IMR-90 (cell line): Measurements from ENCODE around the gene IKZF3. TPM values are rescaled to one million over a fixed set of nuclear protein-coding genes. Genes with fewer than 3 reads are reported as not detected.

ENCODE experiments used
- ATAC-seq: fragments of 200-7000 bp; cut with Tn5 transposase; 2 replicates; pipeline ENCODE4 v1.9.1; 2020; ENCODE audit warnings: low read depth, mild to moderate bottlenecking, moderate library complexity
- BruUV-seq: library from RNA; stranded (reverse); fragments of 400-500 nt; replicated peaks from 2 replicates; lab custom pipeline; 2021; lab: Mats Ljungman, UMichigan
- CTCF ChIA-PET: fragments of 300-600 bp; formaldehyde crosslinking; extraction: SDS; loops from one replicate; lab custom pipeline; 2021; ENCODE audit warnings: antibody characterized with exemption; lab: Yijun Ruan, JAX
- POLR2A ChIA-PET: fragments of 300-600 bp; sonication (Branson Sonifier 250); formaldehyde crosslinking; loops from one replicate; lab custom pipeline; 2022; ENCODE audit warnings: antibody characterized with exemption; ENCODE audit not compliant: unreplicated experiment; lab: Charles Lee
- DNase-seq: peaks from one replicate; pipeline ENCODE4 v3.0.0; 2013
- H2AFZ ChIP-seq: replicated peaks from 2 replicates; pipeline ENCODE3; 2013; ENCODE audit warnings: low read length, mild to moderate bottlenecking; ENCODE audit not compliant: poor library complexity
- H2AK5ac ChIP-seq: 2 replicates; pipeline ENCODE4 v1.6.1; 2013; ENCODE audit warnings: low read depth, low read length, inconsistent platforms
- H2AK9ac ChIP-seq: replicated peaks from 2 replicates; pipeline ENCODE3; 2013; ENCODE audit warnings: mild to moderate bottlenecking, low read depth, low read length, moderate library complexity; ENCODE audit not compliant: poor library complexity
- H2BK120ac ChIP-seq: 2 replicates; pipeline ENCODE4 v1.6.1; 2013; ENCODE audit warnings: low read depth, low read length, inconsistent platforms
- H2BK15ac ChIP-seq: 3 replicates; pipeline ENCODE4 v1.6.1; 2013; ENCODE audit warnings: low read depth, low read length, inconsistent platforms
- H2BK20ac ChIP-seq: 2 replicates; pipeline ENCODE4 v1.6.1; 2013; ENCODE audit warnings: low read depth, mild to moderate bottlenecking, inconsistent platforms, low read length, moderate library complexity
- H2BK5ac ChIP-seq: 2 replicates; pipeline ENCODE4 v1.6.1; 2013; ENCODE audit warnings: mild to moderate bottlenecking, low read depth, low read length, inconsistent platforms; ENCODE audit not compliant: poor library complexity, severe bottlenecking
- H3K14ac ChIP-seq: replicated peaks from 2 replicates; pipeline ENCODE4 v1.6.1; 2013; ENCODE audit warnings: low read depth, low read length, inconsistent platforms
- H3K18ac ChIP-seq: 2 replicates; pipeline ENCODE4 v1.6.1; 2013; ENCODE audit warnings: low read depth, low read length, control low read depth
- H3K23ac ChIP-seq: 2 replicates; pipeline ENCODE4 v1.6.1; 2013; ENCODE audit warnings: low read depth, low read length, inconsistent platforms
- H3K27ac ChIP-seq: 2 replicates; pipeline ENCODE4 v1.5.1; 2013; ENCODE audit warnings: mild to moderate bottlenecking, control low read depth, low read length; ENCODE audit not compliant: insufficient read depth
- H3K27me3 ChIP-seq: 2 replicates; pipeline ENCODE4 v1.6.1; 2013; ENCODE audit warnings: low read length; ENCODE audit not compliant: control insufficient read depth, insufficient read depth
- H3K36me3 ChIP-seq: 2 replicates; pipeline ENCODE4 v1.6.1; 2013; ENCODE audit warnings: low read length, mixed read lengths; ENCODE audit not compliant: control insufficient read depth, insufficient read depth
- H3K4ac ChIP-seq: 2 replicates; pipeline ENCODE4 v1.6.1; 2013; ENCODE audit warnings: low read depth, low read length, inconsistent platforms
- H3K4me1 ChIP-seq: 2 replicates; pipeline ENCODE4 v1.6.1; 2013; ENCODE audit warnings: low read length, mixed read lengths; ENCODE audit not compliant: control insufficient read depth, insufficient read depth
- H3K4me2 ChIP-seq: 2 replicates; pipeline ENCODE4 v1.6.1; 2013; ENCODE audit warnings: low read depth, mild to moderate bottlenecking, control low read depth, low read length, moderate library complexity
- H3K4me3 ChIP-seq: 2 replicates; pipeline ENCODE4 v1.5.1; 2013; ENCODE audit warnings: low read depth, mild to moderate bottlenecking, control low read depth, low read length, moderate library complexity; ENCODE audit not compliant: insufficient read depth
- H3K56ac ChIP-seq: 2 replicates; pipeline ENCODE4 v1.6.1; 2013; ENCODE audit warnings: low read length, inconsistent platforms; ENCODE audit not compliant: insufficient read depth; ENCODE audit errors: extremely low read depth
- H3K79me1 ChIP-seq, 2 experiments: 2 replicates each; pipeline ENCODE4 v1.6.1; 2013; ENCODE audit warnings: low read length in 2 of 2, inconsistent platforms in 1 of 2, low read depth in 1 of 2
- H3K9ac ChIP-seq: 2 replicates; pipeline ENCODE4 v1.6.1; 2013; ENCODE audit warnings: low read depth, low read length, control low read depth
- H3K9me1 ChIP-seq: 2 replicates; pipeline ENCODE4 v1.6.1; 2013; ENCODE audit warnings: low read length, inconsistent platforms; ENCODE audit not compliant: insufficient read depth
- H3K9me3 ChIP-seq: 2 replicates; pipeline ENCODE4 v1.6.1; 2013; ENCODE audit warnings: low read length; ENCODE audit not compliant: control insufficient read depth, insufficient read depth
- H4K20me1 ChIP-seq: 2 replicates; pipeline ENCODE4 v1.6.1; 2013; ENCODE audit warnings: low read length, inconsistent platforms; ENCODE audit not compliant: insufficient read depth
- H4K5ac ChIP-seq: 2 replicates; pipeline ENCODE4 v1.6.1; 2013; ENCODE audit warnings: mild to moderate bottlenecking, low read depth, low read length, control low read depth
- H4K8ac ChIP-seq, 2 experiments: 2 replicates each; pipeline ENCODE4 v1.6.1; 2013; ENCODE audit warnings: low read depth in 2 of 2, low read length in 2 of 2, control low read depth in 1 of 2, inconsistent platforms in 1 of 2
- H4K91ac ChIP-seq: 2 replicates; pipeline ENCODE4 v1.6.1; 2013; ENCODE audit warnings: low read depth, low read length, inconsistent platforms; ENCODE audit not compliant: insufficient read depth
- FOS ChIP-seq: fragments of 150-350 bp; IDR thresholded peaks from 2 replicates; pipeline ENCODE4 v1.6.1; 2016; ENCODE audit warnings: low read depth, low read length
- MXI1 ChIP-seq: IDR thresholded peaks from 2 replicates; pipeline ENCODE4 v1.6.1; 2012; ENCODE audit warnings: low read depth, mild to moderate bottlenecking, low read length, moderate library complexity, borderline replicate concordance
- NFE2L2 ChIP-seq: fragments of 150-350 bp; IDR thresholded peaks from 2 replicates; pipeline ENCODE4 v1.6.1; 2016; ENCODE audit warnings: low read depth, mild to moderate bottlenecking, low read length
- POLR2A ChIP-seq: IDR thresholded peaks from 2 replicates; pipeline ENCODE4 v1.6.1; 2012; ENCODE audit warnings: mild to moderate bottlenecking, low read depth, low read length
- RFX5 ChIP-seq: IDR thresholded peaks from 2 replicates; pipeline ENCODE4 v1.8.0; 2012; ENCODE audit warnings: low read depth, mild to moderate bottlenecking, low read length, moderate library complexity
- SMC3 ChIP-seq: fragments of 150-350 bp; IDR thresholded peaks from 2 replicates; pipeline ENCODE4 v1.6.1; 2016; ENCODE audit warnings: low read depth, mild to moderate bottlenecking, antibody characterized with exemption, low read length, moderate library complexity
- USF2 ChIP-seq: fragments of 150-350 bp; IDR thresholded peaks from 2 replicates; pipeline ENCODE4 v1.6.1; 2017; ENCODE audit warnings: mild to moderate bottlenecking, antibody characterized with exemption, low read length, low read depth
- WGBS, 2 experiments: methylation state at CpG; one replicate each; pipeline versions ENCODE4 v1.1.5 to v1.1.7; 2013; ENCODE audit warnings: missing lambda C conversion rate in 2 of 2; ENCODE audit not compliant: insufficient read length in 1 of 2; ENCODE audit errors: extremely low coverage in 2 of 2; 5-methylcytosine and 5-hydroxymethylcytosine counted together
- dilution Hi-C: fragments of 300-500 bp; cut with HindIII; formaldehyde crosslinking; loops from one replicate; pipeline ENCODE4 v1.14.3; 2018; ENCODE audit warnings: low sequenced_read_pairs; ENCODE audit not compliant: unreplicated experiment
- in situ Hi-C: fragments of 300-500 bp; cut with MboI; formaldehyde crosslinking; loops from 3 replicates; pipeline ENCODE4 v1.14.3; 2019; ENCODE audit warnings: low sequenced_read_pairs, inconsistent platforms, mixed read lengths
- intact Hi-C: fragments of 100-400 bp; cut with micrococcal nuclease; formaldehyde crosslinking; loops from 2 replicates; pipeline ENCODE4 v1.10.0; 2022
- polyA plus RNA-seq, 3 experiments: library from polyadenylated mRNA; depleted of rRNA; stranded (reverse); fragments of >200 nt; gene quantifications; 2 replicates each; pipeline ENCODE4 v1.2.3, GENCODE V29; 2012; ENCODE audit warnings: low replicate concordance in 1 of 3
- total RNA-seq: library from RNA; depleted of rRNA; stranded (reverse); fragments of >200 nt; gene quantifications from 2 replicates; pipeline ENCODE4 v1.2.3, GENCODE V29; 2012
- TF ChIP-seq, protein P1 (sequence below): conservative IDR thresholded peaks from 2 replicates; pipeline ENCODE4 v1.5.1; 2012; ENCODE audit warnings: mild to moderate bottlenecking, low read depth, low read length, improper control_type of control experiment

The IKZF3 gene
- total and polyA plus RNA-seq, 2 of the 4 experiments (the other 2 are of a cell fraction), result not detected

DNA sequence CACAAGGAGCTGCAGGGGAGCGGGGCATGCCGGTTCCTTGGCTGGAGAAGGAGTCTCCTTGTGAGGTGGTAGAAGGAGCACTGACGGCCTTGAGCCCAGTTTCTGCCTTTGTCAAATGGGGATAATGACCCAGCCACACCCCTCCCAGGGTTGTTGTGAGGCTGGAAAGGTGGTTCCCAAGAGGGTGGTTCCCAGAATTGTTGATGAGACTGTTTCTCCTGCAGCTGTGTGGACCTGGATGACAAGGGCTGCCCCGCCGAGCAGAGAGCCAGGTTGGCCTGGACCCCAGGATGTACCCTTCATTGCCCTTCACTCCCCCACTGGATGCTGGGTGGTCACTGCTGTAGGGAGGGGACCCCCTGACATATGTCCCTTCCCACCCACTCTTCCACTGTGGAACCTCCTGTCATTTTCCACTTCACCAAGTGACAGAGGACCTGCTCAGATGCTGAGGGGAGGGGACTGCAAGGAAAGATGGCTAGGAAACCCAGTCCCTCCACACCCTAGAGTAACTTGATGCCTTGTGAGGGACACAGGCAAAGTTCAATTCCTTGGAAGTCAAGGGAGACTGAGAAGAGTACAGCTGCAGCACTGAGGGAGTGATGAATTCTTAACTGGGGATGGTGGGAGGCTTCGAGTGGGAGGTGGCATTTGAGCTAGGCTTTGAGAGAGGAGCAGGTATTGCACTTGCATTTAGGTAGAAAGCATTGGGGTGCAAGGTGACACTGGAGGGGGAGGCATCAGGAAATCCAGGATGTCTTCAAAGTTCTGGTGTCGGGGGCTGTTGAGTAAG lies 144.4 kb downstream of the IKZF3 start:
- Histone ChIP-seq H4K8ac (no peak overlapping the region), H3K4me1 (no peaks in the 10 kb centered on the region), H3K4me3 (no peak overlapping the region), H2BK120ac (no peak overlapping the region), H3K27ac (no peak overlapping the region), H3K36me3 (peaks cover 56% of the 10 kb centered on the region), H3K9me3 (no peaks in the 10 kb centered on the region), H2BK15ac (no peak overlapping the region), H2AFZ (no peak overlapping the region), H3K27me3 (no peaks in the 10 kb centered on the region), H3K4me2 (no peak overlapping the region), H3K9me1 (no peaks in the 10 kb centered on the region), H3K4ac (no peak overlapping the region), H3K23ac (no peak overlapping the region), H2BK20ac (no peak overlapping the region), H3K79me1 (no peaks in the 10 kb centered on the region), H3K9ac (no peak overlapping the region), H4K20me1 (no peaks in the 10 kb centered on the region), H2BK5ac (no peak overlapping the region), H2AK9ac (no peak overlapping the region), H2AK5ac (no peak overlapping the region), H3K18ac (no peak overlapping the region), H4K91ac (no peak overlapping the region), H3K14ac (no peak overlapping the region), H3K56ac (no peak overlapping the region), H4K5ac (no peak overlapping the region)
- in situ Hi-C loops (no loop called here), intact Hi-C loops (no loop called here), dilution Hi-C loops (no loop called here)
- ChIA-PET CTCF (no interaction called here), POLR2A (no interaction called here)
- ATAC-seq (no peak), DNase-seq (no peak)
- no peak for TF ChIP-seq NFE2L2
- no peak for TF ChIP-seq SMC3
- TF ChIP-seq RFX5, result no peak
- TF ChIP-seq, protein P1, sequence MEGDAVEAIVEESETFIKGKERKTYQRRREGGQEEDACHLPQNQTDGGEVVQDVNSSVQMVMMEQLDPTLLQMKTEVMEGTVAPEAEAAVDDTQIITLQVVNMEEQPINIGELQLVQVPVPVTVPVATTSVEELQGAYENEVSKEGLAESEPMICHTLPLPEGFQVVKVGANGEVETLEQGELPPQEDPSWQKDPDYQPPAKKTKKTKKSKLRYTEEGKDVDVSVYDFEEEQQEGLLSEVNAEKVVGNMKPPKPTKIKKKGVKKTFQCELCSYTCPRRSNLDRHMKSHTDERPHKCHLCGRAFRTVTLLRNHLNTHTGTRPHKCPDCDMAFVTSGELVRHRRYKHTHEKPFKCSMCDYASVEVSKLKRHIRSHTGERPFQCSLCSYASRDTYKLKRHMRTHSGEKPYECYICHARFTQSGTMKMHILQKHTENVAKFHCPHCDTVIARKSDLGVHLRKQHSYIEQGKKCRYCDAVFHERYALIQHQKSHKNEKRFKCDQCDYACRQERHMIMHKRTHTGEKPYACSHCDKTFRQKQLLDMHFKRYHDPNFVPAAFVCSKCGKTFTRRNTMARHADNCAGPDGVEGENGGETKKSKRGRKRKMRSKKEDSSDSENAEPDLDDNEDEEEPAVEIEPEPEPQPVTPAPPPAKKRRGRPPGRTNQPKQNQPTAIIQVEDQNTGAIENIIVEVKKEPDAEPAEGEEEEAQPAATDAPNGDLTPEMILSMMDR, result no peak
- no peak for TF ChIP-seq FOS
- no peak for TF ChIP-seq USF2
- TF ChIP-seq POLR2A, result no peak
- TF ChIP-seq MXI1, result no peak
- no TSS peak for BruUV-seq
- WGBS, 2 experiments, result 100% methylated on average over 1 of the region's 7 CpGs; no CpG with 5 or more reads in 1 of the 2 experiments
